Lower leg skin (tissue), 3 donors: ENCODE measurements around the gene SYNGR4.

Experiments
- POLR2A ChIP-seq, 2 donors: fragments of 450-650 bp; IDR thresholded peaks; one replicate each; pipeline ENCODE4 v1.6.1; 2016 to 2017; ENCODE audit warnings: antibody characterized with exemption in 2 of 2, mild to moderate bottlenecking in 1 of 2, moderate library complexity in 1 of 2
- TF ChIP-seq, protein P1 (sequence below), 3 donors: fragments of 450-650 bp; IDR thresholded peaks; one replicate each; pipeline ENCODE4 v1.5.1; 2016; ENCODE audit warnings: antibody characterized with exemption in 3 of 3, mild to moderate bottlenecking in 3 of 3, moderate library complexity in 2 of 3

DNA sequence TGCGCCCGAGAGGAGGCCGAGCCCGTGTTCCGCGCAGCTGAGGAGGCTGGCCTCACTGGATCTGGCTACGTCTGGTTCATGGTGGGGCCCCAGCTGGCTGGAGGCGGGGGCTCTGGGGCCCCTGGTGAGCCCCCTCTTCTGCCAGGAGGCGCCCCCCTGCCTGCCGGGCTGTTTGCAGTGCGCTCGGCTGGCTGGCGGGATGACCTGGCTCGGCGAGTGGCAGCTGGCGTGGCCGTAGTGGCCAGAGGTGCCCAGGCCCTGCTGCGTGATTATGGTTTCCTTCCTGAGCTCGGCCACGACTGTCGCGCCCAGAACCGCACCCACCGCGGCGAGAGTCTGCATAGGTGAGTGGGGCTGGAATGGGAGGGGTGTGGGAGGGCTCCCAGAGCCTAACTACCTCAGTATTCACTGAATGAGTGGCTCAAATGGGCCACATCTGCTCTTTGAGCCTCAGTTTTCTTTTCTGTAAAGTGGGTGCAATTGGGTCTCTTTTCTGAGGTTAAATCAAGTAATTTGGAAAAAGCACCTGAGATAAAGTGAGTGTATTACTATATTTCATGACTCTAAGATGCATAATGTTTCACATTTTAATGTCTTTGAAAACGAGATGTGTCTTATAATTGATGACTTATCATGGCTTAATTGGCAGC lies 41.0 kb downstream of the SYNGR4 start:
- TF ChIP-seq POLR2A (IDR thresholded peaks at IDR 0.05): no peak
- TF ChIP-seq, protein P1, sequence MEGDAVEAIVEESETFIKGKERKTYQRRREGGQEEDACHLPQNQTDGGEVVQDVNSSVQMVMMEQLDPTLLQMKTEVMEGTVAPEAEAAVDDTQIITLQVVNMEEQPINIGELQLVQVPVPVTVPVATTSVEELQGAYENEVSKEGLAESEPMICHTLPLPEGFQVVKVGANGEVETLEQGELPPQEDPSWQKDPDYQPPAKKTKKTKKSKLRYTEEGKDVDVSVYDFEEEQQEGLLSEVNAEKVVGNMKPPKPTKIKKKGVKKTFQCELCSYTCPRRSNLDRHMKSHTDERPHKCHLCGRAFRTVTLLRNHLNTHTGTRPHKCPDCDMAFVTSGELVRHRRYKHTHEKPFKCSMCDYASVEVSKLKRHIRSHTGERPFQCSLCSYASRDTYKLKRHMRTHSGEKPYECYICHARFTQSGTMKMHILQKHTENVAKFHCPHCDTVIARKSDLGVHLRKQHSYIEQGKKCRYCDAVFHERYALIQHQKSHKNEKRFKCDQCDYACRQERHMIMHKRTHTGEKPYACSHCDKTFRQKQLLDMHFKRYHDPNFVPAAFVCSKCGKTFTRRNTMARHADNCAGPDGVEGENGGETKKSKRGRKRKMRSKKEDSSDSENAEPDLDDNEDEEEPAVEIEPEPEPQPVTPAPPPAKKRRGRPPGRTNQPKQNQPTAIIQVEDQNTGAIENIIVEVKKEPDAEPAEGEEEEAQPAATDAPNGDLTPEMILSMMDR (IDR thresholded peaks at IDR 0.05): no peak
